Islet of Langerhans (tissue), 1 donor: ENCODE results near the gene IAH1.

Experiments
- FAIRE-seq: peaks from one replicate; lab custom pipeline; 2011; peaks lifted over from hg19 to GRCh38; lab: Jason Lieb, UNC

IAH1 gene, protein sequence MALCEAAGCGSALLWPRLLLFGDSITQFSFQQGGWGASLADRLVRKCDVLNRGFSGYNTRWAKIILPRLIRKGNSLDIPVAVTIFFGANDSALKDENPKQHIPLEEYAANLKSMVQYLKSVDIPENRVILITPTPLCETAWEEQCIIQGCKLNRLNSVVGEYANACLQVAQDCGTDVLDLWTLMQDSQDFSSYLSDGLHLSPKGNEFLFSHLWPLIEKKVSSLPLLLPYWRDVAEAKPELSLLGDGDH

GRCh38 chr2:9474361-9475057 lies at the start of gene IAH1:
IAH1 (plus strand) TSS chr2:9474551; CDS start chr2:9474567, 16 bp downstream.
- FAIRE-seq: no peak

- no peak for FAIRE-seq
Measured at GRCh38 chr2:9428965-9429577, 45.3 kb upstream of the IAH1 start.

DNA sequence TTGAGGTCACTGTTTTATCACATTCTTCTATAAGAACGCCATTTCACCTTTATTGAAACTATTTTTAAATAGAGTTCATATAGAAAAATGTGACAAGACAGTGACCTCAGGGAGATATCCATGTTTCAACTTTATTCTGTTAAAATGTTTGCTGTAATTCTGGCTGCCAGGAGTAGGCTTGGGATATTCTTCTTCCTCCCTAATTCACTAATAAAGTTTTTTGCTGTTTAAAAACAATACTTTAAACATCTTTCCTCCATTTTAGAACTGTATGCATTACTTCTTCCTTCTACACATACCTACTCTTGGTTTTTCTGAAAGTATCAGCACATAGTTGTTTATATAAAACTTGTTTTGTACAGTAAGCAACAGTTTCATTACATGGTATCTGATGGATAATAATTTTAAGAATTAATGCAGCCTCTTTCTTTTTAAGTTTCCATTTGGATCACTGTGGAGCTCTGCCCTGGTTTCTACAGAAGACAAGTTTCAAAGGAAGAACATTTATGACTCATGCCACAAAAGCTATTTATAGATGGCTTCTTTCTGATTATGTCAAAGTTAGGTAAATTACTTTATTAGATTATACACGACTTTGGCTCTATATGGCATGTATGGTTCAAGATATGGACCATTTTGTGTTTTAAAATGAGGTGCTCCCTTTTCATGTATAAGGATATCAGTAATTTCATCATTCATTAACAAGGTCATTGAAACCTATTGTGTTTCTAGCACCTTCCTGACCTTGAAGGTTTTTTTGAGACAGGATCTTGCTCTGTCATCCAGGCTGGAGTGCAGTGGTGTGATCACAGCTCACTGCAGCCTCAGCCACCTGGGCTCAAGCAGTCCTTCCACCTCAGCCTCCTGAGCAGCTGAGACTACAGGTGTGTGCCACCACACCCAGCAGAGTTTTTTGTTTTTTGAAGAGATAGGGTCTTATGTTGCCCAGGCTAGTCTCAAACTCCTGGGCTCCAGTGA lies 43.7 kb upstream of the IAH1 start:
- FAIRE-seq: no peak

DNA sequence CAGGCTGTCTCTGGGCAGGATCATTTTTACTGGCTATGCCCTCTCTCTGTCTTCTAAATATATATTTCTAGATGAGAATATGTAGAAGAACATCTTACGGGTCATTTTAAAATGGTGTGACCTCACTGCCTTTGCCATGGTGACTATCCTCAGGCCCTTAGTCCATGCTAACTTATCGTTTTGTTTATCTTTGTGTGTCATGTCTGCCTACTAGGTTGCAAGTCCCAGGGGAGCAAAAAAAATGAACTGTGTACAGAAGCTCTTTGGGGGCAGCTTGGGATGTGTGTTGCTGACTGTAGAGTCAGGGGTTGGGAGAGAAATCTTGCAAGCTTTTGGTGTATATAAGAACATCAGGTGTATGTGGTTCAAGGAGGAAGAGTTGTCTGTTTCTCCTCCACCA lies 39.9 kb upstream of the IAH1 start:
- FAIRE-seq: no peak

DNA sequence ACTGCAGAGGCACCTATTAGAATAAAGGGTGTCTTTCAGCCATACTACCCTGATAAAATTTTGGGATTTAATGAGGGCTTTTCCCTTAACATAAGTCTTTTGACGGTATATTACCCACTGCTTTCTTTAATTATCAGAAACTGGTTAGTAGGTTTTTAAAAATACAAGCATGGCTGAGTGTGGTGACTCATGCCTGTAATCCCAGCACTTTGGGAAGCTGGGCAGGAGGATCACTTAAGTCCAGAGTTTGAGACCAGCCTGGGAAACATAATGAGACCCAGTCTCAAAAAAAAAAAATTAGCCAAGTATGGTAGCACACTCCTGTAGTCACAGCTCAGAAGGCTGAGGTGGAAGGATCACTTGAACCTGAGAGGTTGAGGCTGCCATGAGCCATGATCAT lies 34.8 kb upstream of the IAH1 start:
- FAIRE-seq: no peak

DNA sequence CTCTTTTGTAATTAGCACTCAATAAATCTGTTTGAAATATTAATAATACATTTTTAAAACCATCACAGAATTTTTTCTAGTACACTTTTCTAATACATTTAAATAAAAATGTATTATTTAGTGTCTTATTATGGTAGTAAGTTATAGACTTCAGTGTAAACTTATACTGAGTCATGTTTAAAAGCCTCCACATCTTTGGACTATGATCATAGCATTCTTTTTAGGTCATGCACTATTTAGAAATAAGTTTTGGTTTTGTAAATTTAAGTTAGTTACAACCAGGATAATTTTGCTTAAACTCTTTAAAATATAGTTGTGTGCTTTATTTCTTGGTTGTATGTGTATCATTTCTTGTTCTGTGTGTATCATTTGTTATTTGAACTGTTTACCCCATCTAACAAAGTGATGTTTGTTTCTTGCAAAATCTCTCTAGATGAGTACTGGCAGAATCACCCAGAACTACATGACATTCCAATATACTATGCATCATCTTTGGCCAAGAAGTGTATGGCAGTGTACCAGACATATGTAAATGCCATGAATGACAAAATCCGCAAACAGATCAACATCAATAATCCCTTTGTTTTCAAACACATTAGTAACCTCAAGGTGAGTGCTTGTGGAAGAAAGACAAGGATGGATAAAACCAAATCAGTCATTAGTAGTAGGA lies 34.2 kb upstream of the IAH1 start:
- no peak for FAIRE-seq

- no peak for FAIRE-seq
Measured at GRCh38 chr2:9441556-9441955, 32.8 kb upstream of the IAH1 start.

- FAIRE-seq: no peak
Measured at GRCh38 chr2:9443526-9443925, 30.8 kb upstream of the IAH1 start.

DNA sequence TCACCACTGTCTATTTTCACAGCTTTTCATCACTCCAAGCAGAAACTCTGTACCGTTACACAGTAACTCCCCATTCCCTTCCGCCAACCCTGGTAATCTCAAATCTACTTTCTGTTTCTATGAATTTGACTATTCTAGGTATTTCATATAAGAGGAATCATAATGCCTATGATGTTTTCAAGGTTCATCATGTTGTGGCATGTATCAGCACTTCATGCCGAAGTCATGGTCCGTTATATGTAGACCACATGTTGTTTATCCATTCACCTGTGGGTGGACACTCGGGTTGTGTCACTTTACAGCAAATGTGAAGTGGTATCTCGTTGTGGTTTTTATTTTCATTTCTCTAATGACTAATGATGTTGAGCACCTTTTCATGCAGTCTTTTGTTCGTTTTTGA lies 29.3 kb upstream of the IAH1 start:
- no peak for FAIRE-seq

- FAIRE-seq: no peak
Measured at GRCh38 chr2:9451231-9451630, 23.1 kb upstream of the IAH1 start.

DNA sequence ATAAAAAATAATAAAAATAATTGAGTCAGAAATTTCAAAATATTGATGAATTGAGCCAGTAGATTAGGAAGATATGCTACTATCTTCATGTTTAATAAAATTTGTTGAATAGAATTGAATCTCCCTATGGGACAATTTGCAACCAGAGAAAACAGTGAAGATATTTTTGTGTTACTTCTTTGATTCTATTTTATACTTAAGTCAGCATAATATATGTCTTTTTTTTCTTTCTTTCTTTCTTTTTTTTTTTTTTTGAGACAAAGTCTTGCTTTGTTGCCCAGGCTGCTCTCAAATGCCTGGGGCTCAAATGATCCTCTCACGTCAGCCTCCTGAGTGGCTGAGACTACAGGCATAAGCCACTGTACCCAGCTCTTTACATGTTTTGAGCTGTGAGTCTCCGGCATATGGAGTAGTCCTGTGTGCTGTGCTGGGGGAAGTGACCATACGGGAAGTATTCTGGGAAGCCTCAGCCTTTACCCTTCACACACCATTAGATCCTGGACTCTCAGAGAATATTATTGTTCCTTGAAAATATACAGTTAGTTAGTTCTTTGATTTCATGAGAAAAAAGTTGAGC lies 13.8 kb upstream of the IAH1 start:
- FAIRE-seq: no peak

- FAIRE-seq: no peak
Measured at GRCh38 chr2:9461079-9461478, 13.3 kb upstream of the IAH1 start.

DNA sequence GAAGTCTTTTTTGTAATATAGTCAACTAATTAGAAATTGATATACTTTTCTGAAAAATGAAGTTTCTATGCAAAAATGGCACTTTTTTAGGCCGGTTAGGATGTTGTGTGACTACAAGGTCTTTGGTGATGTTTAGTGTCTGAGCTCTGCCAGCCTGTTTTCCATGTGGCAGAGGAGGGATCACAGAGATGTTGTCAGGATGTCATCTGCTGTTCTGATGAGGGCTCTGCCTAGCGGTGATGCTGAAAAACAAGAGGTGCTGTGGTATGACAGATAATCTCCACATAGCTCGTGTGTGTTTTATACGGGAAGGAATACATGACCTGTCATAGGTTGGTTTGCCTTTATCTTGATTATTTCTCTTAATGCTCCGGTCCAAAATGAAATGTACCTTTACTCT lies 12.0 kb upstream of the IAH1 start:
- FAIRE-seq: no peak

- no peak for FAIRE-seq
Measured at GRCh38 chr2:9462886-9463697, 11.3 kb upstream of the IAH1 start.

- no peak for FAIRE-seq
Measured at GRCh38 chr2:9463698-9464034, 10.7 kb upstream of the IAH1 start.

GRCh38 chr2:9465170-9465569 lies 9.2 kb upstream of the IAH1 start:
- no peak for FAIRE-seq

DNA sequence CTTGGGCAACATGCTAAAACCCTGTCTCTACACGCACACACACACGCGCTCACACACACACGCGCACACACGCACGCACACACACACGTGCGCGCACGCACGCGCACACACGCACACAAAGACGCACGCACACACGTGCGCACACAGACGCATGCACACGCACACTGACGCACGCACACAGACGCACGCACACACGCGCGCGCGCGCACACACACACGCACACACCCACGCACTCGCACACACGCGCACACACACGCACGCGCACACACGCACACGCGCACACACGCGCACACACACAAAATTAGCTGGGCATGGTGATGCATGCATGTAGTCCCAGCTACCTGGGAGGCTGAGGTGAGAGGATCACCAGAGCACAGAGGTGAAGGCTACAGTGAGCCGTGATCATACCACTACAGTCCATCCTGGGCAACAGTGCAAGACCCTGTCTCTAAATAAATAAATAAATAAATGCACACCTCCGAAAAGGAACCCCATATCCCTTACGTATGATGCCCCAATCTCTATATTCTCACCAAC lies 8.1 kb upstream of the IAH1 start:
- FAIRE-seq: no peak

- no peak for FAIRE-seq
Measured at GRCh38 chr2:9467687-9468086, 6.7 kb upstream of the IAH1 start.

GRCh38 chr2:9471206-9471605 lies 3.1 kb upstream of the IAH1 start:
- FAIRE-seq: no peak

- FAIRE-seq: no peak
Measured at GRCh38 chr2:9472511-9472910, 1.8 kb upstream of the IAH1 start.
